Activated CD8-positive, alpha-beta memory T cell treated with anti-CD3 and anti-CD28 coated beads for 36 hours (primary cell): Measurements from ENCODE around the gene SYNGR4. TPM values are rescaled to one million over a fixed set of nuclear protein-coding genes. Genes with fewer than 3 reads are reported as not detected.
"Not testable (repeated sequence)": the region's sequence is repeated elsewhere in the genome, so short reads cannot be mapped to it uniquely, and the experiment has no call there.

ENCODE experiments used
- CTCF ChIA-PET: fragments of 350-600 bp; sonication (Branson Sonifier 250); formaldehyde crosslinking; loops from one replicate; lab custom pipeline; 2021; ENCODE audit warnings: antibody characterized with exemption; lab: Charles Lee
- POLR2A ChIA-PET: fragments of 350-600 bp; sonication (Branson Sonifier 250); formaldehyde crosslinking; loops from one replicate; lab custom pipeline; 2021; ENCODE audit warnings: antibody characterized with exemption; lab: Charles Lee
- total RNA-seq, 2 experiments: library from RNA; stranded (reverse); gene quantifications; one replicate each; pipeline ENCODE4 v1.2.3, GENCODE V29; 2021

SYNGR4 gene
- total RNA-seq, 2 experiments from 2014 or later, result not detected

DNA sequence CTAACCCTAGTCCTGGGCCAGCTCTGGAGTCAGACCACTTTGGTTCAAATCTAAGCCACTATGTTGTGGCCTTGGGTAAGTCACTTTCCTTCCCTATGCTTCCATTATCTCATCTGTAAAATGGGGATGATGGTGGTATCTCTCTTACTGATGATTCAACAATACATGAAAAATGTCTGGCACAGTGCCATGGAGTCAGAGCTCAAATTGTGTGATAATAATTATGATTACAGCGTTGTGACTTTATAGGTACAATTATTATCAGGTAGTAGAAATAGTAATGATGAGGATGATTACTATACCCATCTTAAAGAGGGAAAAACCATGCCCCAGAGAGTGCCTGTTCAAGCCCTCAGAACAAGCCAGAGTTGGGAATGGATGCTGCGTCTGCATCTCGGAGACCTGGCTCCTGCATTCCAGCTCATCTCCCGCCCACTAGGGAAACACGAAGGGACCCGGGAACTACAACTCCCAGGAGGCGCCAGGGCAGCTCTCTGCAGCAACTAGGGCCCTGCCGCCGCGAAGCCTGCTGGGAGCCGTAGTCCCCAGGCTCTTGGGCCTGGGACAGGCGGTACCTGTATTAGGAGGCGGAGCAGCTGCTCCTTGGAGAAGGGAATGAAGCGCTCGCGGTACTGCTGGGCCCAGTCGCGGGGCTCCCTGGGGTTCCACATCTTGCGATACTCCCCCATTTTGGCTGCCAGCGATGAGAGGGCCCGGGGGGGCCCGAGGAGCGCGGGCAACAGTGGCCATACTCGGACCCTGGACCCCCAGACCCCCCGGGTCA lies 1.3 kb upstream of the SYNGR4 start:
- CTCF ChIA-PET, result interaction anchor here (1.0 to 3.1 kb wide), 4 partner anchors 9 to 29 kb away, joined by 3 to 15 read pairs (median 8); partner anchors contain the start of gene KDELR1
- POLR2A ChIA-PET, result interaction anchor here (0.7 to 1.9 kb wide), 2 partner anchors 41 to 57 kb away, joined by 5 to 15 read pairs; a partner anchor contains a TSS

DNA sequence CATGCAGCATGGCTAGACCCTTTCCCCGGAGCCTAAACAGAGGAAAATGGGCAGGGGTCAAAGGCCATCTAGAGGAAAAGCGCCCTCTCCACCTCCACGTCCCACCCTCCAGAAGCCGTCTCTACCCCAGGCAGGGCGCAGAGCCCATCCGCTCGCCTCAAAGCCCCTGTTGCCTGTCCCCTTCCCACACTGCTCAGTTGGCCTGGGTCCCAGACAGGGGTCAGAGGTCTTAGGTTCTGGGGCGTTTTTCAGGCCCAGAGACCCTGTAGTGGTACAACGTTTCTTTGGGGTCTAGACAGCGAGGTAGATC lies 712 bp upstream of the SYNGR4 start:
- CTCF ChIA-PET, result interaction anchor here (0.9 to 3.1 kb wide), 6 partner anchors 9 to 49 kb away, joined by 3 to 15 read pairs (median 6); partner anchors contain the start of gene KDELR1
- POLR2A ChIA-PET, result interaction anchor here (0.7 to 1.9 kb wide), 4 partner anchors 28 to 84 kb away, joined by 3 to 15 read pairs (median 8); partner anchors contain the start of gene KDELR1

DNA sequence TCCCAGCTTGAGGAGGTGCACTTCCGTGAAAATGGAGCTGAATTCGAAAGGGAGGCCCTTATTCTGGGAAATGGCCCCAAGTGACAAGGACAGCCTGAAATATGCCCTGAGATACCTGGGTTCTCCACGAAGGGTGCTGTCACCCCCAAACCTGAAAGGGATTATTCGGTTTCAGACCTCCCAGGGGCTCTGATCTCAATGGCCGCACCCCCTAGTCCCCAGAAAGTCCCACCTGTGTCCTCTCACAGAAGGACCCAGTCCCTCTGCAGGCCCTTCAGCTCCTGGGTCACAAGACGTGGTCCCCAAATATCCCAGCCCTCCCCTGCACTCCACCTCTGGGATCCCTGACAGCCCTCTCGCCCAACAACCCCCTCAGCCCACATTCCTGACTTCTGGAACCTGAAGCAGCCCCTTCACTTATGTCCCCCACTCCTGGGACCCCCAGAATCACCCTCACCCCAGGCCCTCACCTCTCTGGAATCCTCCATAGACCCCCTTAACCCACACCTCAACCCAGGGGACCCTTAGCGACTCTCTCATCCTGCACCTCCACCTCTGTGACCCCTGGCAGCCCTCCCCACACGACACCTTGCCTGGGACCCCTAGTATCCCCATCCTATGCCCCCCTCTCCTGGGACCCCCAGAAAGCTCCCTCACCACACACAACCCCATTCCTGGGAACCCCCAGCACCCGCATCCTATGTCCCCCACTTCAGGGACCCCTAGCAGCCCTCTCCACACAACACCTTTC lies 606 bp downstream of the SYNGR4 start:
- CTCF ChIA-PET, result interaction anchor here (0.9 to 3.1 kb wide), 7 partner anchors 11 to 51 kb away, joined by 3 to 15 read pairs (median 4); partner anchors contain the start of gene KDELR1
- POLR2A ChIA-PET, result interaction anchor here (1.0 to 1.9 kb wide), 4 partner anchors 27 to 254 kb away, joined by 3 to 15 read pairs (median 4); partner anchors contain the start of genes KDELR1, RPL18 and SPHK2

DNA sequence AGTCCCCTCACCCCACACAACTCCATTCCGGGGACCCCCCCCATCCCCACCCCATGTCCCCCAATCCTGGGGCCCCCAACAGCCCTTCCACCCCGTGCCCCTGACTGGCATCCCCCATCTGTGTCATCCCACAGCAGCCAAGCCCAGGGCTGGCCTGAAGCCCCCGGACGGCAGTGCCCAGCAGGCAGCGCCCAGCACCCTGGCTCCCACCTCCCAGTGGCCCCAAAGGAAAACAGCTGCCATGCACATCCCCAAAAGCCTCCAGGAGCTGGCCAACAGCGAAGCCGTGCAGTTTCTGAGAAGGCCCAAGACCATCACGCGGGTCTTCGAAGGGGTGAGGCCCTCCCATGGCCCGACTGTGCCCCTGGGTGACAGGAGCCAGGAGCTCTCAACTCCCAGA lies 1.4 kb downstream of the SYNGR4 start:
- ChIA-PET CTCF (interaction anchor here (0.9 to 2.7 kb wide), 3 partner anchors 10 to 26 kb away, joined by 3 to 10 read pairs (median 8); partner anchors contain the start of gene KDELR1), POLR2A (no interaction called here)

DNA sequence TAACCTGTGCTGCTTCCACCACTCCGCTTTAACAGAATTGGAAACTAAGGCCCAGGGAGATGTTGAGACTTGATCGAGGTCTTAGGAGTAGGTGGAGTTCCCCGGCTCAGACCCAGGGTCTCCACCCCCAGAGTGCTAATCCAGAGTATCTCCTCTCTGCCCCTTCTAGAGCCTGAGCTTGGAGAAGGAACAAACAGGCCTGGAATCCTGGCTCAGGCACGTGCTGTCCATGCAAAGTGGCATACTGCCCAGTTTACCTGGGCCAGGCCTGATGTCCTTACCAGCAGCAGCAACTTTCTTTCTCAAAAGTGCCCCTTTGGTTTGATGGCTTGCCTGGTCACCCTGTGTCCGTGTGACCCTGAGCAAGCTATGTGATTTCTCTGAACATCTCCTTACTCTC lies 3.7 kb downstream of the SYNGR4 start:
- CTCF ChIA-PET, result no interaction called here

DNA sequence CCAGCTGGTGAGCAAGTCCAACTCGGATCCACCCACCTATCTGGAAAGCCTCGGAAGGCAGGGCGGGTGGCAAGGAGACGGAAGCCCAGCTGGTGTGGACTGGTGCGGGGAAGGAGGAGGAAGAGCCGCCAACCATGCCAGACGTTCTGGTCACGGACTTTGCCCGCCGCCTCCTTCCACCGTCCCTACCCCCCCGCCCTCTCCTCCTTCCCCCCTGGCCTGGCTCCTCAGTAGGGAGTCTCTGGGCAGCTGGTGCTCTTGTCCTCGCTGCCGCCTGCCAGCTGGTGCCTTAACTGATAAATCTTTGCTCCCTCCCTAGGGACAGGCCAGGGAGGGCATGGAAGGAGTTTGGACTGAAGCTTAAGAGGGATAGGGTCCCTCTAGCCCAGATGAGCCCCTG lies 4.8 kb downstream of the SYNGR4 start:
- CTCF ChIA-PET, result no interaction called here

More for the DNA sequence above, 3.7 kb downstream of the SYNGR4 start:
- POLR2A ChIA-PET, result no interaction called here

DNA sequence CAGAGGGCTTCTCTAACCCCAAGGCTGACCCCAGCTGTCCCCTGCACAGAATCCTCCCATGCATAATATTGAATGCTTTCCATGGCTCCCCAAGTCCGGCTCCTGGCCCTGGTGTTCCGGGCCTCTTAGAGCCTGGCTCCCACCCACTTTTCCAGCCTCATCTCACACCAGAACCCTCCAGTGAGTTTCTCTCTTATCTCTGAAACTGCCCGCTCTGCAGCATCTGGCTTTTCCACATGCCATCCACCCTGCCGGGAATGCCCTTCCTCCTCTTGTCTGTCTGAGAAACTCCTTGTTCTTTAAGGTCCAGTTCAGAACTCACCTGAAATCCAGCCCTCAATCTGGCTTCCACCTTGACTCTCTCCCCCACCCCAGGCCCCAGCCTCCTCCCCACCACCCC lies 6.8 kb downstream of the SYNGR4 start:
- POLR2A ChIA-PET, result interaction anchor here (0.6 kb wide), 1 partner anchor 749 kb away, joined by 3 read pairs; no protein-coding TSS in a partner anchor
- CTCF ChIA-PET, result interaction anchor here (0.8 to 1.4 kb wide), 2 partner anchors 20 kb away, joined by 3 to 9 read pairs; partner anchors contain the start of gene KDELR1

More for the DNA sequence above, 4.8 kb downstream of the SYNGR4 start:
- POLR2A ChIA-PET, result no interaction called here

DNA sequence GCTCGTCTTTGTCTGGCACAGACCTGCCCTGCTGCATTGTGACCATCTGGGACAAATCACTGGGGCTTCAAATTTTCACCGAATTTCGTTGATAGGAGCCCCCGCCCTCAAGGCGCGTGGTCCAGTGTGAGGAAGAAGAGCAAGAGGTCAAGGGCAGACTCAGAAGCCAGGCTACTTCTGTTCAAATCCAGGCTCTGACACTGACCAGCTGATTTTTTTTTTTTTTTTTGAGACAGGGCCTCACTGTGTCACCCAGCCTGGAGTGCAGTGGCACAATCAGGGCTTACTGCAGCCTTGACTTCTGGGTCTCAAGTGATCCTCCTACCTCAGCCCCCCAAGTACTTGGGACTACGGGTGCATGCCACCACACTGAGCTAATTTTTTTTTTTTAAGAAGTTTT lies 7.2 kb downstream of the SYNGR4 start:
- ChIA-PET CTCF (interaction anchor here (0.7 to 1.4 kb wide), 3 partner anchors 20 to 180 kb away, joined by 3 to 9 read pairs (median 3); partner anchors contain the start of gene KDELR1), POLR2A (interaction anchor here (0.6 kb wide), 1 partner anchor 749 kb away, joined by 3 read pairs; no protein-coding TSS in a partner anchor)

DNA sequence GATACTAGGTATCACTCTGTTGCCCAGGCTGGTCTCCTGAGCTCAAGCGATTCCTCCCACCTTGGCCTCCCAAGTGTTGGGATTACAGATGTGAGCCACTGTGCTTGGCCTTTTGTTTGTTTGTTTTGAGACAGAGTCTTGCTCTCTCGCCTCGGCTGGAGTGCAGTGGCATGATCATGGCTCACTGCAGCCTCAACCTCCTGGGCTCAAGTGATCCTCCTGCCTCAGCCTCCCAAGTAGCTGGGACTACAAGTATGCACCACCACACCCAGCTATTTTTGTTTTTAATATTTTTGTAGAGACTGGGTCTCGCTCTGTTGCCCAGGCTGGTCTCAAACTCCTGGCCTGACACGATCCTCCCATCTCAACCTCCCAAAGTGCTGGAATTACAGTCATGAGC lies 7.6 kb downstream of the SYNGR4 start:
- CTCF ChIA-PET, result interaction anchor here (0.7 to 1.4 kb wide), 3 partner anchors 20 to 180 kb away, joined by 3 to 9 read pairs (median 3); partner anchors contain the start of gene KDELR1
- POLR2A ChIA-PET, result not testable (repeated sequence)

DNA sequence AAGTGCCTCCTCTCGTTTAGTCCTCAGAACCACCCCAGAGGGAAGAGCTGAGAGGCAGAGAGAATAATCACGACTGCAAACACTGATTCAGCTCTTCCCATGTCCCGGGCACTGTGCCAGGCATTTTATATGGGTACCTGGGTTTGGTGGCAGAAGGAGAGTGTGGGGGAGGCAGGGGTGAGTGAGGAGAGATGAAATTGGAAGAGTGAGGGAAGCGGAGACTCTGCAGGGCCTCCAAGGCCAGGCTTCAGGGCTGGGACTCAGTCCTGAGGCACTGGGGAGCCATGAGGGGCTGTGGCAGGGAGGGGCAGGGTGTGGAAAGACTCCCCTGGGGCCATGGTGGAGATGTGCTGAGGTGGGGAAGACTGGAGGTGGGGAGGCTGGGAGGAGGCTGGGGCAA lies 8.7 kb downstream of the SYNGR4 start:
- POLR2A ChIA-PET, result interaction anchor here (0.6 kb wide), 1 partner anchor 66 kb away, joined by 3 read pairs; no protein-coding TSS in a partner anchor

DNA sequence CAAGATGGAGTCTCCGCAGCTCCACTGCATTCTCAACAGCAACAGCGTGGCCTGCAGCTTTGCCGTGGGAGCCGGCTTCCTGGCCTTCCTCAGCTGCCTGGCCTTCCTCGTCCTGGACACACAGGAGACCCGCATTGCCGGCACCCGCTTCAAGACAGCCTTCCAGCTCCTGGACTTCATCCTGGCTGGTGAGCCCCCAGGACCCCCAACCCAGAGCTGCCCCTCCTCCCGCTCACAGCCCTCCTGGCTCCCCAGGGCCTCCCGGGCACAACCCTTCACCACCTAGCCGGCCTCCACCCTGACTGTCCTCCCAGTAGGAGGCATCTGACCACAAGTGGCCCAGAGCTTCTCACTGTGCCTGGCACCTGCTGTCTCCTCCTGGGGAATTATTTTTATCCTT lies 9.4 kb downstream of the SYNGR4 start:
- CTCF ChIA-PET, result interaction anchor here (0.7 kb wide), 1 partner anchor 18 kb away, joined by 3 read pairs; the partner anchor contains the start of gene KDELR1
- POLR2A ChIA-PET, result interaction anchor here (0.7 kb wide), 1 partner anchor 45 kb away, joined by 6 read pairs; no protein-coding TSS in a partner anchor

More for the DNA sequence above, 8.7 kb downstream of the SYNGR4 start:
- CTCF ChIA-PET, result interaction anchor here (0.7 kb wide), 1 partner anchor 19 kb away, joined by 3 read pairs; the partner anchor contains the start of gene KDELR1

DNA sequence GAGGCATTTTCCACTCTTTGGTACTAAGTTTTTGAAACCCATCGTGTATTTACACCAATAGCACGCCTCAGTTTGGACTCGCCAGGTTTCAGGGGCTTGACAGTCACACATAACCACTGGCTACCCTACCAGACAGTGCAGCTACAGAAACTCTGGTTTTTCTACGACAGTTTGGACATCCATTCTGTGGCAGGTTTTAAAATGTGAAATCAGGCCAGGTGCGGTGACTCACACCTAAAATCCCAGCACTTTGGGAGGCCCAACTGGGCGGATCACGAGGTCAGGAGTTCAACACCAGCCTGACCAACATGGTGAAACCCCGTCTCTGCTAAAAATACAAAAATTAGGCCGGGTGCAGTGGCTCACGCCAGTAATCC lies 14.0 kb downstream of the SYNGR4 start:
- ChIA-PET POLR2A (no interaction called here), CTCF (interaction anchor here (0.7 kb wide), 1 partner anchor 231 kb away, joined by 4 read pairs; no protein-coding TSS in a partner anchor)

DNA sequence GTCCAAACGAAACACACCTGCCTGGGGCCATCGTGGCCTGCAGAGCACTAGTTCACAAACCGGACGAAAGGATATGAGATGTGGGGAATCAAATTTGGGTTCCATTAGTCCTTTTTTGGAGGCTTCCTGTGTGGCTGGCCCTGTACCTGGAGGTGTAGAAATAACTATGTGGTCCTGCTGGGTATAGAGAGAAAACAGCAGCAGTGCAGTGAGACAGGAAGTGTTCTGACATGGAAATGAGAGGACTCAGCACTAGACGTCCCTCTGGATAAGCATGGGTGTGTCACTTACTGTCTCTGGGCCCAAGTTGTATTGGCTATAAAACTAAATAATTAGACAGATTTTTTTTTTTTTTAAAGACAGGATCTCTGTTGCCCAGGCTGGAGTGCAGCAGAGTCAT lies 14.9 kb downstream of the SYNGR4 start:
- ChIA-PET POLR2A (no interaction called here), CTCF (interaction anchor here (1.0 kb wide), 1 partner anchor 12 kb away, joined by 3 read pairs; the partner anchor contains the start of gene KDELR1)

DNA sequence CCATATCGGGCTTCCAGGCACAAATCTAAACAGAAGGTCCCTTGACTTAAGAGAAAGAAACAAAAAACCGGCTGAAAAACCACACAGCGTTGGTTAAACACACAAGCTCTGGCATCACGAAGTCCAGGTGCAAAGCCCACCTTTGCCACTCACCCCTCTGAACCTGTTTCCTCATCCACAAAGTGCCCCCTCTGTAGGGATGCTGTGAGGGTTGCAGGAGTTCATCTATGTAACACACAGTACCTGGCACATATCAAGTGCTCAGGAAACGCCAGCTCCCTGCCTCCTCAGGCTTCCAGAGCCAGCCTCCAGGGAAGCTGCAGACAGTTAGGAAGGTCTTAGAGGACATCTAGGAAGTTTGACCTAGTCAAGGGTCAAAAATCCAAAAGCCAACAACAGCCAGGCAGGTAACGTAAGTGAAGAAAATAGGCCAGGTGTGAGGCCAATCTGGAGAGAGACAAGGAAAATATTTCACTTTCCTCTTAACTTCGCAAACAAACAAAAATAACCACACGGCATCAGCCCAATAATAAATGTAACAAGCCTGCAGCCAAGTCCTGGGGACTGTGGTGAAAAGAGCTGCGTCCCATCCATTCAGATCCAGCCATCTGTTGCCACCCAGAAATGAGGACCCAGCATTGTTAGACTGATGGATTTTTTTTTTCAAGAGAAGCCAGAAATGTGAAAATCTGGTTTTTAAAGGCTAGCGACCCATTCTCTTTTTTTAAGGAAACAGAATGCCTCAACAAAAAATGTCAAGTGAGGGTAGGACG lies 17.2 kb downstream of the SYNGR4 start:
- CTCF ChIA-PET, result interaction anchor here (1.7 kb wide), 1 partner anchor 17 kb away, joined by 3 read pairs; the partner anchor contains the start of gene SYNGR4
- POLR2A ChIA-PET, result interaction anchor here (0.6 kb wide), 1 partner anchor 39 kb away, joined by 6 read pairs; no protein-coding TSS in a partner anchor

DNA sequence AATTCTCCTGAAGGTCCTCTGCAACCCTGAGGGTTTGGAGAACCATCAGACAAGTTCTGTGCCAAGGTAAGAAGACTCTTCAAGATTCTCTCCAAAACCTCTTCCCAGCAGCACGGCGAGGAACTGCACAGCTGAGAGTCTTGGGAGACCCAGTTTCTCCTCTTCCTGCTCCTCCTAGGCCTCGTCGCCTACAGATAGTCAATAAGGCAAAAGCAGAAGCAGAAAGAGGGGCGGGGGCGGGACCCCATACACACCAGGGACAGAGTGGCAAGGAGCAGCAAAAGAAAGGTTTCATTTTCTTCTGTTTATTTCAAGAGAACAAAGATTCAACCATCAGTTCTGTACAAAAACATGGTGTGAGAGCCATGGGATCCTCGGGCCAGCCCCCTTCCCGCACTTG lies 18.1 kb downstream of the SYNGR4 start:
- POLR2A ChIA-PET, result no interaction called here

DNA sequence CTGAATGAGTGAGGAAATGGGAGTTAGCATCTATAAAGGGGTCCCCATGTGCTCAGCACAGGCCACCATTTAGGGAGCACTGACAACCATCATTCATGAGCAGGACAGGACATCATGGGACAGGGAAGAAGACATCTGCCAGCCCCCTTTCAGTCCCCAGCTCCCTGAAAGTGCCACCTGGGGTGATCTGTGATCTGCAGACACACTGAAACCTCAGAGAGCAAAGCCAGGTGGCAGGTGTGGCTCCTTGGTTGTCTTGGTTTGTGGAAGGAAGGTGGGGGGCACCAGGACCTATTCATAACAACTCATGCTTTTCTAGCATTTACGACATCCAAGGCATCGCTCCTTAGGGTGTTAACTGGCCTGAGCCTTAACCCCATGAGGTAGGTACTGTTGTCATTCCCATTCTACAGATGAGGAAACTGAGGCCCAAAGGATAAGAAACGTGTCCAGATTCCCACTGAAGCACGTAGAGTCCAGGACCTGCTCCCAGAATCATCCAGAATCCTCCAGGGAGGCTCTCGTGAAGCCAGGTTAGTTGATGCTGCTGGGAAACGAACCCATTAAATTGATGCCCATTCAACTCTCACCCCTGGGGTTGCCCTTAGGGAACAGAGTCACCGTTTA lies 21.4 kb downstream of the SYNGR4 start:
- CTCF ChIA-PET, result interaction anchor here (1.2 kb wide), 1 partner anchor 11 kb away, joined by 4 read pairs; no protein-coding TSS in a partner anchor

More for the DNA sequence above, 18.1 kb downstream of the SYNGR4 start:
- CTCF ChIA-PET, result no interaction called here

DNA sequence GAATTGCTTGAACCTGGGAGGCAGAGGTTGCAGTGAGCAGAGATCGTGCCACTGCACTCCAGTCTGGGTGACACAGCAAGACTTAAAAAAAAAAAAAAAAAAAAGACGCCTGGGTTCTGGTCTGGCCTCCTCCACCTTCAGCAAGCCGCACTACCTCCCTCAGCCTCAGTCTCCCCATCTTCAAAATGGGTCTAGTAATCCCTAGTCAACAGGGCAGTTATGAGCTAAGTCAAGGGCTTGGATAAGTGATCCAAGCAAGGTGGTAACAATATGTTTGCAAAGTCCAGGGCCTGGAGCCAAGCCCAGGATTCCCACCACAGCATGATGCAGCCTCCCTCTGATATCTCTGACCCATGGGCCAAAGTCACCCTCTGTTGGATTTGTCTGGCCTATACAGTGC lies 22.8 kb downstream of the SYNGR4 start:
- POLR2A ChIA-PET, result no interaction called here
- CTCF ChIA-PET, result interaction anchor here (0.7 kb wide), 2 partner anchors 115 to 180 kb away, joined by 3 read pairs; no protein-coding TSS in a partner anchor

More for the DNA sequence above, 21.4 kb downstream of the SYNGR4 start:
- POLR2A ChIA-PET, result interaction anchor here (1.0 kb wide), 1 partner anchor 10 kb away, joined by 3 read pairs; no protein-coding TSS in a partner anchor
